Measurements from ENCODE around the gene NTHL1. TPM values are rescaled to one million over a fixed set of nuclear protein-coding genes. Genes with fewer than 3 reads are reported as not detected.

Gene NTHL1
- total and polyA plus RNA-seq, 2 of the 13 experiments (the other 11 are each of a cell fraction or from before 2014, with no cell fraction given): 47.5 to 64.9 TPM

DNA sequence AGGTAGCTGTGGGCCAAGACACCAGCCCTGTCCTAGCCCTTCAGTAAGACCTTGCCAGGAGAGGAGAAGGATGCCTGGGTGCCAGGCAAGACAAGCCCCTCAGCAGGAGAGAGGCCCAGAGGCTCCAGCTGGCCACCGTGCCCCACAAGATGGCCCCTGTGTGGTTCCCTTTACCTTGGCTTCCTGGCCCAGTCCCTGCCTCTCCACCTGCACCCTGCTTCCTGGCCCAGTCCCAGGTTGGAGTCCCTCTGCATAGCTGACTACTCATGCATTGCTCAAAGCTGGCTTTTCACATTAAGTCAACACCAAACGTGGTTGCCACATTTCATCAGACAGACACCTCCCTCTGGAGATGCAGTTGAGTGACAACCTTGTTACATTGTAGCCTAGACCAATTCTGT, 53.9 kb downstream of the NTHL1 start (continued):
- TF ChIP-seq ZNF564 (CRISPR knock-in tag; IDR thresholded peaks at IDR 0.05): no peak
- TF ChIP-seq TCF7 (IDR thresholded peaks at IDR 0.05; ENCODE audit: low read depth): no peak
- peak; percentile 8 for TF ChIP-seq YY1 (IDR thresholded peaks at IDR 0.05; ENCODE audit: insufficient read depth, insufficient replicate concordance, low read depth, low read length)
- no peak for TF ChIP-seq STAT5B (CRISPR knock-in tag; IDR thresholded peaks at IDR 0.05)
- no peak for TF ChIP-seq ZNF567 (CRISPR knock-in tag; IDR thresholded peaks at IDR 0.05; ENCODE audit: borderline replicate concordance)
- no peak; the same call in 1 of the 2 replicates for TF ChIP-seq HOXA3 (CRISPR knock-in tag; IDR thresholded peaks at IDR 0.05)
- no peak for TF ChIP-seq ZMYM3 (CRISPR knock-in tag; IDR thresholded peaks at IDR 0.05)
- TF ChIP-seq KDM6A (CRISPR knock-in tag; IDR thresholded peaks at IDR 0.05; ENCODE audit: low read depth): no peak
- TF ChIP-seq SAFB2 (CRISPR knock-in tag; IDR thresholded peaks at IDR 0.05; ENCODE audit: borderline replicate concordance, low read depth): no peak
- TF ChIP-seq, protein P1, sequence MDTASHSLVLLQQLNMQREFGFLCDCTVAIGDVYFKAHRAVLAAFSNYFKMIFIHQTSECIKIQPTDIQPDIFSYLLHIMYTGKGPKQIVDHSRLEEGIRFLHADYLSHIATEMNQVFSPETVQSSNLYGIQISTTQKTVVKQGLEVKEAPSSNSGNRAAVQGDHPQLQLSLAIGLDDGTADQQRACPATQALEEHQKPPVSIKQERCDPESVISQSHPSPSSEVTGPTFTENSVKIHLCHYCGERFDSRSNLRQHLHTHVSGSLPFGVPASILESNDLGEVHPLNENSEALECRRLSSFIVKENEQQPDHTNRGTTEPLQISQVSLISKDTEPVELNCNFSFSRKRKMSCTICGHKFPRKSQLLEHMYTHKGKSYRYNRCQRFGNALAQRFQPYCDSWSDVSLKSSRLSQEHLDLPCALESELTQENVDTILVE (CRISPR knock-in tag; IDR thresholded peaks at IDR 0.05): no peak; the same call in 1 of the 2 replicates
- TF ChIP-seq ZNF577 (CRISPR knock-in tag; IDR thresholded peaks at IDR 0.05; ENCODE audit: borderline replicate concordance, low read depth): no peak
- TF ChIP-seq TGIF2 (CRISPR knock-in tag; IDR thresholded peaks at IDR 0.05): peak; percentile 41; the same call in 1 of the 2 replicates
- TF ChIP-seq ZNF350 (CRISPR knock-in tag; IDR thresholded peaks at IDR 0.05; ENCODE audit: borderline replicate concordance, low read depth): no peak
- TF ChIP-seq ZNF563 (CRISPR knock-in tag; IDR thresholded peaks at IDR 0.05): no peak
- no peak for TF ChIP-seq U2AF1 (optimal IDR thresholded peaks at IDR 0.05; ENCODE audit: low read depth, low read length)
- TF ChIP-seq, protein P2, sequence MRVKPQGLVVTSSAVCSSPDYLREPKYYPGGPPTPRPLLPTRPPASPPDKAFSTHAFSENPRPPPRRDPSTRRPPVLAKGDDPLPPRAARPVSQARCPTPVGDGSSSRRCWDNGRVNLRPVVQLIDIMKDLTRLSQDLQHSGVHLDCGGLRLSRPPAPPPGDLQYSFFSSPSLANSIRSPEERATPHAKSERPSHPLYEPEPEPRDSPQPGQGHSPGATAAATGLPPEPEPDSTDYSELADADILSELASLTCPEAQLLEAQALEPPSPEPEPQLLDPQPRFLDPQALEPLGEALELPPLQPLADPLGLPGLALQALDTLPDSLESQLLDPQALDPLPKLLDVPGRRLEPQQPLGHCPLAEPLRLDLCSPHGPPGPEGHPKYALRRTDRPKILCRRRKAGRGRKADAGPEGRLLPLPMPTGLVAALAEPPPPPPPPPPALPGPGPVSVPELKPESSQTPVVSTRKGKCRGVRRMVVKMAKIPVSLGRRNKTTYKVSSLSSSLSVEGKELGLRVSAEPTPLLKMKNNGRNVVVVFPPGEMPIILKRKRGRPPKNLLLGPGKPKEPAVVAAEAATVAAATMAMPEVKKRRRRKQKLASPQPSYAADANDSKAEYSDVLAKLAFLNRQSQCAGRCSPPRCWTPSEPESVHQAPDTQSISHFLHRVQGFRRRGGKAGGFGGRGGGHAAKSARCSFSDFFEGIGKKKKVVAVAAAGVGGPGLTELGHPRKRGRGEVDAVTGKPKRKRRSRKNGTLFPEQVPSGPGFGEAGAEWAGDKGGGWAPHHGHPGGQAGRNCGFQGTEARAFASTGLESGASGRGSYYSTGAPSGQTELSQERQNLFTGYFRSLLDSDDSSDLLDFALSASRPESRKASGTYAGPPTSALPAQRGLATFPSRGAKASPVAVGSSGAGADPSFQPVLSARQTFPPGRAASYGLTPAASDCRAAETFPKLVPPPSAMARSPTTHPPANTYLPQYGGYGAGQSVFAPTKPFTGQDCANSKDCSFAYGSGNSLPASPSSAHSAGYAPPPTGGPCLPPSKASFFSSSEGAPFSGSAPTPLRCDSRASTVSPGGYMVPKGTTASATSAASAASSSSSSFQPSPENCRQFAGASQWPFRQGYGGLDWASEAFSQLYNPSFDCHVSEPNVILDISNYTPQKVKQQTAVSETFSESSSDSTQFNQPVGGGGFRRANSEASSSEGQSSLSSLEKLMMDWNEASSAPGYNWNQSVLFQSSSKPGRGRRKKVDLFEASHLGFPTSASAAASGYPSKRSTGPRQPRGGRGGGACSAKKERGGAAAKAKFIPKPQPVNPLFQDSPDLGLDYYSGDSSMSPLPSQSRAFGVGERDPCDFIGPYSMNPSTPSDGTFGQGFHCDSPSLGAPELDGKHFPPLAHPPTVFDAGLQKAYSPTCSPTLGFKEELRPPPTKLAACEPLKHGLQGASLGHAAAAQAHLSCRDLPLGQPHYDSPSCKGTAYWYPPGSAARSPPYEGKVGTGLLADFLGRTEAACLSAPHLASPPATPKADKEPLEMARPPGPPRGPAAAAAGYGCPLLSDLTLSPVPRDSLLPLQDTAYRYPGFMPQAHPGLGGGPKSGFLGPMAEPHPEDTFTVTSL (CRISPR knock-in tag; IDR thresholded peaks at IDR 0.05; ENCODE audit: borderline replicate concordance): no peak
- peak; percentile 93 for TF ChIP-seq CEBPB (IDR thresholded peaks at IDR 0.05; ENCODE audit: borderline replicate concordance, low read depth, low read length)
- TF ChIP-seq, protein P3, sequence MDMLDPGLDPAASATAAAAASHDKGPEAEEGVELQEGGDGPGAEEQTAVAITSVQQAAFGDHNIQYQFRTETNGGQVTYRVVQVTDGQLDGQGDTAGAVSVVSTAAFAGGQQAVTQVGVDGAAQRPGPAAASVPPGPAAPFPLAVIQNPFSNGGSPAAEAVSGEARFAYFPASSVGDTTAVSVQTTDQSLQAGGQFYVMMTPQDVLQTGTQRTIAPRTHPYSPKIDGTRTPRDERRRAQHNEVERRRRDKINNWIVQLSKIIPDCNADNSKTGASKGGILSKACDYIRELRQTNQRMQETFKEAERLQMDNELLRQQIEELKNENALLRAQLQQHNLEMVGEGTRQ (IDR thresholded peaks at IDR 0.05; ENCODE audit: low read depth, low read length): no peak
- TF ChIP-seq, protein P3 (CRISPR knock-in tag; IDR thresholded peaks at IDR 0.05; ENCODE audit: borderline replicate concordance): no peak
- TF ChIP-seq ETV6 (CRISPR knock-in tag; conservative IDR thresholded peaks at IDR 0.05): no peak
- no peak for TF ChIP-seq NCOA2 (CRISPR knock-in tag; IDR thresholded peaks at IDR 0.05)
- TF ChIP-seq ZNF121 (CRISPR knock-in tag; IDR thresholded peaks at IDR 0.05): peak; percentile 57; the same call in 1 of the 2 replicates
- TF ChIP-seq ZNF235 (CRISPR knock-in tag; IDR thresholded peaks at IDR 0.05; ENCODE audit: borderline replicate concordance): no peak
- TF ChIP-seq SIX1 (CRISPR knock-in tag; IDR thresholded peaks at IDR 0.05; ENCODE audit: borderline replicate concordance): no peak
- no peak for TF ChIP-seq RFXANK (CRISPR knock-in tag; IDR thresholded peaks at IDR 0.05)
